ENCODE results near the gene CKS1B.

Gene CKS1B

GRCh38 chr1:154967331-154967950 lies 7.0 kb upstream of the CKS1B start:
- no peak overlapping the region for H3K4me3 ChIP-seq (ENCODE audit: low read length)
- no peaks in the 10 kb centered on the region for H3K9me3 ChIP-seq (replicated peaks; ENCODE audit: insufficient read depth, low read length)
- H3K9me2 ChIP-seq (replicated peaks; ENCODE audit: insufficient read depth, low read length) = no peaks in the 10 kb centered on the region
- H3K9ac ChIP-seq (ENCODE audit: low read length) = no peak overlapping the region
- H4K20me1 ChIP-seq (ENCODE audit: insufficient read depth, low read length) = no peaks in the 10 kb centered on the region
- DNase-seq = no peak
- H3F3A ChIP-seq (ENCODE audit: insufficient read depth, low read length) = peaks cover 21% of the 10 kb centered on the region
- H3K27ac ChIP-seq (ENCODE audit: low read length) = no peak overlapping the region
- no peak overlapping the region for H2AFZ ChIP-seq (ENCODE audit: low read length)
- H3K36me3 ChIP-seq (replicated peaks; ENCODE audit: insufficient read depth, low read length) = peaks cover 25% of the 10 kb centered on the region
- H3K4me2 ChIP-seq (ENCODE audit: low read depth, low read length) = no peak overlapping the region
- H3K4me1 ChIP-seq (ENCODE audit: low read length) = peaks cover 45% of the 10 kb centered on the region
- TF ChIP-seq EZH2phosphoT487 (IDR thresholded peaks at IDR 0.05; ENCODE audit: low read length) = no peak
- no peak for TF ChIP-seq EZH2 (optimal IDR thresholded peaks at IDR 0.05; ENCODE audit: low read depth, low read length)
- no peak for TF ChIP-seq CTCF (IDR thresholded peaks at IDR 0.05; ENCODE audit: low read length)
- no peaks in the 10 kb centered on the region for H3K27me3 ChIP-seq (replicated peaks; ENCODE audit: insufficient read depth, low read length)
- H3K79me2 ChIP-seq (ENCODE audit: low read length) = peaks cover 96% of the 10 kb centered on the region

DNA sequence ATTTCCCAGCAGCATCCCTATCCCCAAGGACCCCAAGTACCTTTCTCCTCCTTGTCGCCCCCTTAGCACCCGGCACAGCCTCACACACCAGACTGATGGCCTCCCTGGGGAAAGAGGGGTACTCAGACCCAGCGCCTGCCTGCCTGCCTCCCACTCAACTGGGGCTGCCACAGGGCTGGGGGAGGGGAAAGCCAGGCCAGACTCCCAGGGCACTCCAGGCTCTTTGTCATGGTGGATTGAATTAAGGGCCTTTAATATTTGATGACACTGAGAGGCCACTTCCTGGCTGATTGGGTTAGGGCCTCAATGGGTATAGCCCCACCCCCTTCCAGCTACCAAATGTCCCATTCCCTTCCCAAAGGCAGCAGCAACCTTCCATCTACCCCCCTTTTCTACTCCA lies 5.8 kb upstream of the CKS1B start:
- H3K27me3 ChIP-seq (replicated peaks; ENCODE audit: insufficient read depth, low read length) = no peaks in the 10 kb centered on the region
- H3K9me2 ChIP-seq (replicated peaks; ENCODE audit: insufficient read depth, low read length) = no peaks in the 10 kb centered on the region
- no peaks in the 10 kb centered on the region for H3K9me3 ChIP-seq (replicated peaks; ENCODE audit: insufficient read depth, low read length)
- H3K4me2 ChIP-seq (ENCODE audit: low read depth, low read length) = no peak overlapping the region
- H3K4me1 ChIP-seq (ENCODE audit: low read length) = peaks cover 38% of the 10 kb centered on the region
- no peak overlapping the region for H3K4me3 ChIP-seq (ENCODE audit: low read length)
- no peak overlapping the region for H2AFZ ChIP-seq (ENCODE audit: low read length)
- H3K9ac ChIP-seq (ENCODE audit: low read length) = no peak overlapping the region; the same call in 1 of the 2 replicates
- no peak for DNase-seq
- peaks cover 21% of the 10 kb centered on the region for H3K36me3 ChIP-seq (replicated peaks; ENCODE audit: insufficient read depth, low read length)
- no peaks in the 10 kb centered on the region for H4K20me1 ChIP-seq (ENCODE audit: insufficient read depth, low read length)
- TF ChIP-seq CTCF (IDR thresholded peaks at IDR 0.05; ENCODE audit: low read length) = no peak
- no peak for TF ChIP-seq EZH2phosphoT487 (IDR thresholded peaks at IDR 0.05; ENCODE audit: low read length)
- peaks cover 96% of the 10 kb centered on the region for H3K79me2 ChIP-seq (ENCODE audit: low read length)
- no peak overlapping the region for H3K27ac ChIP-seq (ENCODE audit: low read length)
- peaks cover 22% of the 10 kb centered on the region for H3F3A ChIP-seq (ENCODE audit: insufficient read depth, low read length)

DNA sequence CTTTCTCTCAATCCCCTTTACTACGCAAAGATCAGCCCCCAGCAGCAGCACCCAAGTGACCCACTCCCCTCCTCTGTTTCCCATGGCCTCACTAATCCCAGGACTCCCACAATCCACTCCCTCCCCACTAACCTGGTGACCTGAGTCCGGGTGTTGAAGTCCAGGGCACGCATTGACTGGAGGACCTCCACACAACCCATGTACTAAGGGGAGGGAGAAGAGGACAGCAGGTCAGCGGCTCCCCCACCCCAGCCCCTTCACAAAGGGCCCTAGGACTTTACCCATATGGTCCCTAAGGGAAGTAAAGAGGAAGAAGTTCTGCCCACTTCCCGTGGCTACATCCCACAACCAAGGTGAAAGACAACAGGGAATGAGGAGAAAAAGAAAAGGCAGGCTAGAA lies 5.2 kb upstream of the CKS1B start:
- H3K27ac ChIP-seq (ENCODE audit: low read length) = no peak overlapping the region
- no peaks in the 10 kb centered on the region for H3K27me3 ChIP-seq (replicated peaks; ENCODE audit: insufficient read depth, low read length)
- peaks cover 20% of the 10 kb centered on the region for H3K36me3 ChIP-seq (replicated peaks; ENCODE audit: insufficient read depth, low read length)
- H3K4me3 ChIP-seq (ENCODE audit: low read length) = no peak overlapping the region
- peaks cover 34% of the 10 kb centered on the region for H3K4me1 ChIP-seq (ENCODE audit: low read length)
- H4K20me1 ChIP-seq (ENCODE audit: insufficient read depth, low read length) = no peaks in the 10 kb centered on the region
- no peak for DNase-seq
- no peak overlapping the region for H2AFZ ChIP-seq (ENCODE audit: low read length)
- TF ChIP-seq EZH2 (optimal IDR thresholded peaks at IDR 0.05; ENCODE audit: low read depth, low read length) (no peak), CTCF (IDR thresholded peaks at IDR 0.05; ENCODE audit: low read length) (no peak), EZH2phosphoT487 (IDR thresholded peaks at IDR 0.05; ENCODE audit: low read length) (no peak)
- H3K9me2 ChIP-seq (replicated peaks; ENCODE audit: insufficient read depth, low read length) = no peaks in the 10 kb centered on the region
- H3K9ac ChIP-seq (ENCODE audit: low read length) = no peak overlapping the region; the same call in 1 of the 2 replicates
- peak overlapping the region; percentile 86; the same call in 1 of the 2 replicates for H3K4me2 ChIP-seq (ENCODE audit: low read depth, low read length)
- peaks cover 92% of the 10 kb centered on the region for H3K79me2 ChIP-seq (ENCODE audit: low read length)
- H3F3A ChIP-seq (ENCODE audit: insufficient read depth, low read length) = peaks cover 22% of the 10 kb centered on the region
- no peaks in the 10 kb centered on the region for H3K9me3 ChIP-seq (replicated peaks; ENCODE audit: insufficient read depth, low read length)
